ENCODE measurements around the gene HSH2D. TPM values are rescaled to one million over a fixed set of nuclear protein-coding genes. Genes with fewer than 3 reads are reported as not detected.
"Not testable (repeated sequence)": the region's sequence is repeated elsewhere in the genome, so short reads cannot be mapped to it uniquely, and the experiment has no call there.

Gene HSH2D
- total RNA-seq, 1 experiment from 2014 or later, result 0.07 TPM

DNA sequence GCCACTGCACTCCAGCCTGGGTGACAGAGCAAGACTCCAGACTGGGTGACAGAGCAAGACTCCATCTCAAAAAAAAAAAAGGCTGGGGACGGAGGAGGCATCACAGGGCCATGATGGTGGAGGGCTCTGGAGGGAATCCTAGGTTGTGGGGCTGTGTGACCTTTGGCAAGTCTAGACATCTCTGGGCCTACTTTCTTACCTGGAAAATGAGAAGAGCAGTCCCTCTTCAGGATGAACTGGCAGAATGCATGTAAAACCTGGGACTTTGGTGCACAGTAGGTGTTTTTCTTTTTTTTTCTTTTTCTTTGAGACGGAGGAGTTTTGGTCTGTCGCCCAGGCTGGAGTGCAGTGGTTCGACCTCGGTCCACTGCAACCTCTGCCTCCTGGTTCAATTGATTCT lies 16.2 kb downstream of the HSH2D start:
- DNase-seq, result no peak
- Histone ChIP-seq H3K4me3 (ENCODE audit: insufficient read depth, low read depth, low read length) (no peak overlapping the region), H3K36me3 (replicated peaks; ENCODE audit: control insufficient read depth, insufficient read depth, low read length) (no peaks in the 10 kb centered on the region), H3K27me3 (ENCODE audit: control insufficient read depth, insufficient read depth, low read length) (no peaks in the 10 kb centered on the region)

DNA sequence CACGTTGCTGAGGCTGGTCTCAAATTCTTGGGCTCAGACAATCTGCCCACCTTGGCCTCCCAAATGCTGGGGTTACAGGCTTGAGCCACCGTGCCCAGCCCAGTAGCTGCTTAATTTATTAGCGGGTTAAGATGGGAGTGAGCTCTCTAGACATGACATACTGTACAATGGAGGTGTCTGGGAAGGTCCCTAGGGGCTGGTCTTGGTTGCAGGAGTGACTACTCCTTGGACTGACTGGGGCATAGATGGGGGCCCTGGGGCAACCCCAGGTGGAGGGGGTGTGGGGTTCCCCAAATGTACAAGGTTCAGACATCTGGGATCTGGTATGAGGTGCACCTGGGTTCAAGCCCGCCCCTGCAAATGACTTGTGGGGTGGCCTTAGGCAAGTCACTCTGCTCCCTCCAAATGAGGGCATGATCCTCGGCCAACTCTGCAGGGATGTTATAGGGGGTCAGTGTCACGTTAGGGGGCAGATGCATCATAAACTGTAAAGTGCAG lies 17.0 kb downstream of the HSH2D start:
- Histone ChIP-seq H3K4me3 (ENCODE audit: insufficient read depth, low read depth, low read length) (no peak overlapping the region), H3K27me3 (ENCODE audit: control insufficient read depth, insufficient read depth, low read length) (no peaks in the 10 kb centered on the region), H3K36me3 (replicated peaks; ENCODE audit: control insufficient read depth, insufficient read depth, low read length) (no peaks in the 10 kb centered on the region)
- DNase-seq, result no peak

DNA sequence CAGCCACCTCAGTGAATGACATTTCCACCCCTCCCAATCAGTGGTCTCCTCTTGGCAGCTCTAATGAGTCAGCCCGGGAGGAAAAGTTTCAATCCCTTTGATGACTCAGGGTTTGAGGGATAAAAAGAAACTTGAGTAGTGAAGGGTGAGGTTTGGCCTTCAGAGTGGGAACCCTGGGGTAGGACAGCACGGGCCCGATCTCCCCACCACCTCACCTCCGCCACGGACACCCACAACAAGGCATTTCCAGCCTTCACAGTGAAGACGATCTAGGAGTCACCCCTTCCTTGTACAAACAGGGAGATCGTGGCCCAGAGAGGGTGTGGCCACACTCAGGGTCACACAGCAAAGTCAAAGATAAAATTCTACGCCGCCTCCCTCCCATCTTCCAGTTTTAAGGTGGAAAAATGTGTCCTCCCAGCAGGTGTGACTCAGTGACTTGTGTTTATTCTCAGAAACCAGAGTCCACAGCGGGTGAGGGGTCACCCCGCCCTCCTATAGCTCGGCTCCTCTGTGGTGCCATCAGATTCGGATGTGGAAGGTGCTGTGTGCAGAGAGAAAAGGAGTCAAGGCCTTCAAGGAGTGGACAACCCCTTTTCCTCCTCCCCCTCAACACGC lies 17.6 kb downstream of the HSH2D start:
- Histone ChIP-seq H3K4me3 (ENCODE audit: insufficient read depth, low read depth, low read length) (no peak overlapping the region), H3K27me3 (ENCODE audit: control insufficient read depth, insufficient read depth, low read length) (no peaks in the 10 kb centered on the region), H3K36me3 (replicated peaks; ENCODE audit: control insufficient read depth, insufficient read depth, low read length) (no peaks in the 10 kb centered on the region)
- no peak for DNase-seq

DNA sequence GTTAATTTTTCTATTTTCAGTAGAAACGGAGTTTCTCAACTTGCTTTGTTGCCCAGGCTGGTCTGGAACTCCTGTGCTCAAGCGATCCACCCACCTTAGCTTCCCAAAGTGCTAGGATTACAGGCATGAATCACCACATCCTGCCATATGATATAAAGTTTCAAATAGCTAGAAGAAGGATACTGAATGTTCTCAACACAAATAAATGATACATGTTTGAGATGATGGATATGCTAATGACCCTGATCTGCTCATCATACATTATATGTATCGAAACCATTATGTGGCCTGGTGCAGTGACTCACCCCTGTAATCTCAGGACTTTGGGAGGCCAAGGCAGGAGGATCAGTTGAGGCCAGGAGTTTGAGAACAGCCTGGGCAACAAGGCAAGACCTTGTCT lies 18.4 kb downstream of the HSH2D start:
- Histone ChIP-seq H3K36me3 (replicated peaks; ENCODE audit: control insufficient read depth, insufficient read depth, low read length) (no peaks in the 10 kb centered on the region), H3K27me3 (ENCODE audit: control insufficient read depth, insufficient read depth, low read length) (no peaks in the 10 kb centered on the region), H3K4me3 (ENCODE audit: insufficient read depth, low read depth, low read length) (no peak overlapping the region)
- DNase-seq, result no peak

DNA sequence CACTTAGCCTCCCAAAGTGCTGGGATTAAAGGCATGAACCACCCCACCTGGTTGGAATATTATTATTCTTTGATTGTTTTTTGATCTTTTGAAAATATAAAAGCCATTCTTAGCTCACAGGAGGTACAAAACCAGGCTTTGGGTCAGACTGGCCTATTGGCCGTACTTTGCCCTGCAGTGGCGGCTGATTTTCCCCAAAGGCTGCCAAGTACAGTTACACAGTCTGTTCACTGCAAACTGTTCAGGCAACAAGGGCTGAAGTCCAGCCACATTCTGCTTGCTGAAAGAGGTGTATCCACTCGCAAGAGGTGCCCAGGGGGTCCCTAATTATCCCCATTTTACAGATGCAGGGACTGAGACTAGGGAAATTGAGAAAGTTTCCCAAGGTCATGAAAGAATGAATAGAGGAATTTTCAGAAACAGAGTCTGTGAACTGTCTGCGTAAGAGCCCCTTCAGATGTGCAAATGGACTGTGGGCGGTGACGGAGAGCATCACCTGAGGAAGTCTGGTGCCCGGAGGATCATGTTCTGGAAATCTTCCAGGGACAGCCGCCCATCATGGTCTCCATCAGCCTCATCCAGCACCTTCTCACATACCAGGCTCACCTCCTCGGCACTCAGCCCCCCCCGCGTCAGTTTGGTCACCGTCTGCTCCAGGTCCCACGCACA lies 20.9 kb downstream of the HSH2D start:
- DNase-seq, result no peak
- Histone ChIP-seq H3K4me3 (ENCODE audit: insufficient read depth, low read depth, low read length) (no peak overlapping the region), H3K27me3 (ENCODE audit: control insufficient read depth, insufficient read depth, low read length) (no peaks in the 10 kb centered on the region), H3K36me3 (replicated peaks; ENCODE audit: control insufficient read depth, insufficient read depth, low read length) (no peaks in the 10 kb centered on the region)

DNA sequence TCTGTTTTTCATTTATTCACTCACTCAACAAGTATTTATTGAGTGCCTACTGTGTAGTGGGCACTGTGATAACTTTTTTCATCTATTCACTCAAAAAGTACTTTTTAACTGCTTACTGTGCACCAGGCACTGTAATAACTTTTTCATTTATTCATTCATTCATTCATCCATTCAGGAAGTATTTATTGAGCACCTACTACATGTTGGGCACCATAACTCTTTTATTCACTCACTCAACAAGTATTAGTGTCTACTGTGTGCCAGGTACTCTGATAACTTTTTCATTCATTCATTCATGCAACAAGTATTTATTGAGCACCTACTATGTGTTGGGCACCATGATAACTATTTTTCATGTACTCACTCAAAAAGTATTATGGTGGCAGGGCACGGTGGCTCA lies 22.9 kb downstream of the HSH2D start:
- no peaks in the 10 kb centered on the region for H3K27me3 ChIP-seq (ENCODE audit: control insufficient read depth, insufficient read depth, low read length)
- no peaks in the 10 kb centered on the region for H3K36me3 ChIP-seq (replicated peaks; ENCODE audit: control insufficient read depth, insufficient read depth, low read length)
- no peak overlapping the region for H3K4me3 ChIP-seq (ENCODE audit: insufficient read depth, low read depth, low read length)
- DNase-seq, result no peak

DNA sequence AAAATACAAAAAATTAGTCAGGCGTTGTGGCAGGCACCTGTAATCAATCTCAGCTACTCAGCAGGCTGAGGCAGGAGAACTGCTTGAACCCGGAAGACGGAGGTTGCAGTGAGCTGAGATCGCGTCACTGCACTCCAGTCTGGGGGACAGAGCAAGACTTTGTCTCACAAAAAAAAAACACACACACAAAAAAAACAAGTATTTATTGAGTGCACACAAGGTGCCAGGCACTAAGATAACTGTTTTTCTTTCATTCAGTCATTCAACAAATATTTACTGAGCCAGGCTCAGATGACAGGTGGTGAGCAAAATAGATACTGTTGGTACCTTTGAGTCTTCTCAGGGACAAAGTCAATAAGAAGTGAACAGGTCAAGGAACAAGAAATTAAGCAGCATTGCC lies 23.6 kb downstream of the HSH2D start:
- no peak for DNase-seq
- no peaks in the 10 kb centered on the region for H3K36me3 ChIP-seq (replicated peaks; ENCODE audit: control insufficient read depth, insufficient read depth, low read length)
- no peaks in the 10 kb centered on the region for H3K27me3 ChIP-seq (ENCODE audit: control insufficient read depth, insufficient read depth, low read length)
- H3K4me3 ChIP-seq (ENCODE audit: insufficient read depth, low read depth, low read length), result no peak overlapping the region

DNA sequence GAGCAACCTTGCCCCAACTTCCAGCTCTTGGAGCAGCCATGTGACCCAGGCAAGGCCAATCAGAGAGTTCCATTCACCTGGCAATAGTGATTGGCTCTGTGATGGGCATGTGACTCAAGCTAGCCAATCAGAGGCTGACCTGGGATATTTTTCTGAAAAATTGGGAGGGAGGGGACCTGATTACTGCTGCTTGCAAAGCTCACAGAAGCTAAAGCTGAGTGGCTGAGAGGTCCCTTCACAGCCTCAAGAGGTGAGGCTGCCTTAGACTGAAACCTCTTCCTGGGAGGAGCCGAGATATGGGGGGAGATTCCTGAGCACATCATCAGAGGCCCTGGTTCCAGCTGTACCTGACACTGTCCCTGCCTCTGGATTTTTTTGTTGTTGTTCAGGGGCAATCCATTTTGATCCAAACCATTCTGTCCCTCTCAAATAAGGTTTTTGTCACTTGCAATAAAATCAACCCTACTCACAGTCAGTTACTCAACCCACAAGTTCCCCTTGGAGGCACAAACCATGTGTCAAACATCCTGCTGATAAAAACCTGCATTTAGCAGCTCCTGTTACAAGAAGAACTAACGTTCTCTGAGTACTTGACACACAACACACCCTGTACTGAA lies 25.1 kb downstream of the HSH2D start:
- no peak for DNase-seq
- Histone ChIP-seq H3K27me3 (ENCODE audit: control insufficient read depth, insufficient read depth, low read length) (no peaks in the 10 kb centered on the region), H3K4me3 (ENCODE audit: insufficient read depth, low read depth, low read length) (no peak overlapping the region), H3K36me3 (replicated peaks; ENCODE audit: control insufficient read depth, insufficient read depth, low read length) (no peaks in the 10 kb centered on the region)

DNA sequence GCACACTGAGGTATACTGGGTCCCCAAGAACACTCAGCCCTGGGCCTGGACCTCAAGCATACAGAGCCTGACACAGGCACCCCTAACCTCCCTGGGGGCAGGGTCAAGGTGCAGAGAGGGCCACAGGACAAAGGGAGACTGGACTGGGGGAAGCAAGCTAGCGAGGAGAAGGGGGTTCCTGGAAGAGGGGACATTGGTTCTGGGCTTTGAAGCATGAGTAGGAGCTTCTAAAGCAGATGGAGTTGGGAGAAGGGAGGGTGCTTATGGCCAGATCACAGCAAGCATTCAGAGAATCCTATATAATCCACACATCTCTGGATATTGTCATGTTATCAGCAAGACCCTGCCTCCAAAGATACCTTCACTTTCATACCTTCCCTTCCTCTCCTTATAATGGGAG lies 26.6 kb downstream of the HSH2D start:
- Histone ChIP-seq H3K4me3 (ENCODE audit: insufficient read depth, low read depth, low read length) (no peak overlapping the region), H3K36me3 (replicated peaks; ENCODE audit: control insufficient read depth, insufficient read depth, low read length) (no peaks in the 10 kb centered on the region), H3K27me3 (ENCODE audit: control insufficient read depth, insufficient read depth, low read length) (no peaks in the 10 kb centered on the region)
- no peak for DNase-seq

DNA sequence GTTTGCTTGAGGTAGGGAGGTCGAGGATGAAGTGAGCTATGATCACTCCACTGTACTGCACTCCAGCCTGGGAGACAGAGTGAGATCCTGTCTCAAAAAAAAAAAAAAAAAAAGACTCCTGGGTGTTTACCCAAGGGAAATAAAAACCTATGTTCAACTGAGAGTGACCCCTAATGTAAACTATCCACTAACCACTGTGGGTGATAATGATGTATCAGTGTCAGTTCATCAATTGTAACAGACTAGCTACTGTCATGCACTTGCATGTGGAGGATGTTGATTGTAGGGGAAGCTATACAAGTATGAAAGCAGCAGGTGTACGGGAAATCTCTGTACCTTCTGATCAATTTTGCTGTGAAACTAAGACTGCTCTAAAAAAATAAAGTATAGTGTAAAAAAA lies 32.5 kb downstream of the HSH2D start:
- Histone ChIP-seq H3K27me3 (ENCODE audit: control insufficient read depth, insufficient read depth, low read length) (no peaks in the 10 kb centered on the region), H3K4me3 (ENCODE audit: insufficient read depth, low read depth, low read length) (no peak overlapping the region), H3K36me3 (replicated peaks; ENCODE audit: control insufficient read depth, insufficient read depth, low read length) (no peaks in the 10 kb centered on the region)
- no peak for DNase-seq

DNA sequence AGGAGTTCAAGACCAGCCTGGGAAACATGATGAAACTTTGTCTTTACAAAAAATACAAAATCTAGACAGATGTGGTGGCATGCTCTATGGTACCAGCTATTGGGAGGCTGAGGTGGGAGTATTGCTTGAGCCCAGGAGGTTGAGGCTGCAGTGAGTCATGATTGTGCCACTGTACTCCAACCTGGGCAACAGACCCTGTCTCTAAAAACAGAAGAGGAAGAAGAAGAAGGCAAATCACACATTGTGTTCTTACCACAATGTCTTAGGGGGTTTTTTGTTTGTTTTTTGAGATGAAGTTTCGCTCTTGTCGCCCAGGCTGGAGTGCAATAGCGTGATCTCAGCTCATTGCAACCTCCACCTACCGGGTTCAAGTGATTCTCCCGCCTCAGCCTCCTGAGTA lies 35.4 kb downstream of the HSH2D start:
- H3K4me3 ChIP-seq (ENCODE audit: insufficient read depth, low read depth, low read length); DNase-seq; H3K27me3 ChIP-seq (ENCODE audit: control insufficient read depth, insufficient read depth, low read length); H3K36me3 ChIP-seq (replicated peaks; ENCODE audit: control insufficient read depth, insufficient read depth, low read length): not testable (repeated sequence)

DNA sequence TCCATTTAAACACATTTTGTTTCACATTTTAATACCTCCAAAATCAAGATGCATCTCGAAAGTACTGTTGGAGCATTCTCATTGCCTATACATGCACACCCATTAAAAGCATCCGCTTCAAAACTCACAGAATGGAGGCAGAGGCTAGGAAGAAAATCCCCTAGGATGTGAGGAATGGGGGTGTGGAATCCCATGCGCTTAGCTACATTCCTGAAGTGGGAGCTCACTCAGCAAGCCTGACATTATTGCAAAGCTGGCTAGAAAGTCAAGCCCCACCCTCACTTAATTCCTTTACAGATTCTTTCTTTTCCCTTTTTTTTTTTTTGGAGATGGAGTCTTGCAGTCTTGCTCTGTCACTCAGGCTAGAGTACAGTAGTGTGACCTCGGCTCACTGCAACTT lies 37.1 kb downstream of the HSH2D start:
- no peaks in the 10 kb centered on the region for H3K36me3 ChIP-seq (replicated peaks; ENCODE audit: control insufficient read depth, insufficient read depth, low read length)
- no peak for DNase-seq
- no peaks in the 10 kb centered on the region for H3K27me3 ChIP-seq (ENCODE audit: control insufficient read depth, insufficient read depth, low read length)
- H3K4me3 ChIP-seq (ENCODE audit: insufficient read depth, low read depth, low read length), result no peak overlapping the region

DNA sequence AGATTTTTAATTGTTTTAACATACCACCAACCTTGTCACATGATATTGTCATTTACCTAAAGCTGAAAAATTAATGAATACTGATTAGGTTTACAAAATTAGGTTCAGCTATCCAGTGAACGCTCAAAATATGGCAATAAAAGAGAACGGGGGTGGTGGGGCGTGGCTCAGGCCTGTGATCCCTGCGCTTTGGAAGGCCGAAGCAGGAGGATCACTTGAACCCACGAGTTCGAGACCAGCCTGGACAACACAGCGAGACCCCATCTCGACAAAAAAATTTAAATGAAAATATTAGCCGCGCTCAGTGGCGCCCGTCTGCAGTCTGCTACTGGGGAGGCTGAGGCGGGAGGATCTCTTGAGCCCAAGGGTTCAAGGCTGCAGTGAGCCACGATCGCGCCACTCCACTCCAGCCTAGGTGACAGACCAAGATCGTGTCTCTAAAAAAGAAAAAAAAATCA lies 41.2 kb downstream of the HSH2D start:
- DNase-seq, result no peak
- Histone ChIP-seq H3K36me3 (replicated peaks; ENCODE audit: control insufficient read depth, insufficient read depth, low read length) (peaks cover 8% of the 10 kb centered on the region), H3K4me3 (ENCODE audit: insufficient read depth, low read depth, low read length) (peak overlapping the region; percentile 23; the same call in 1 of the 2 replicates), H3K27me3 (ENCODE audit: control insufficient read depth, insufficient read depth, low read length) (no peaks in the 10 kb centered on the region)

DNA sequence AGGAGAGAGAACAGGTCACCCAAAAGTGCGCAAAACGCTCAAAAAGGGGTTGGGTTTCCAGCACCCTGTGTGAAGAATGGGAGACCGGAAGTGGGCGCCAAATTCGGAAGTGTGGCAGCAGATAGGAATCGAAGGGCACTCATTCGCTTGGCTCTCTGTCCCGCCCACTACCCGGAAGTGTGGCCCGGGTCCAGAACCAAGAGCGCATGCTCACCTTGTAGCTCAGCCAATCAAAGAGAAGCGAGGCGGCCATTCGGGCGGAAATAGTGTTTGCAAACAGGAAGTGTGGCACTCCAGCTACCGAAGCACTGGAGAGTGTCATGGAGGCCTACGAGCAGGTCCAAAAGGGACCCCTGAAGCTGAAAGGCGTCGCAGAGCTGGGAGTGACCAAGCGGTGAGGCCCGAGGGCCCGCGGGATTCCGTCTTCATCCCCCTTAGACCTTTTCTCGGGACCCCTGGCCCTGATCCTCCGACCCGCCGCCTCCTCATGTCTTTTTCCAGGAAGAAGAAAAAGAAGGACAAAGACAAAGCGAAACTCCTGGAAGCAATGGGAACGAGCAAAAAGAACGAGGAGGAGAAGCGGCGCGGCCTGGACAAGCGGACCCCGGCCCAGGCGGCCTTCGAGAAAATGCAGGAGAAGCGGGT lies 41.8 kb downstream of the HSH2D start, which contains the start of gene FAM32A:
Gene FAM32A, plus strand, starts transcription at position 288 of the 645 bp plus-strand sequence. Its CDS starts 33 bp downstream, at position 321.
- peak; percentile 100 for DNase-seq
- peak within 1 kb of the TSS; percentile 89 for H3K4me3 ChIP-seq (ENCODE audit: insufficient read depth, low read depth, low read length)
- no peaks in the 10 kb centered on the region for H3K27me3 ChIP-seq (ENCODE audit: control insufficient read depth, insufficient read depth, low read length)
- H3K36me3 ChIP-seq (replicated peaks; ENCODE audit: control insufficient read depth, insufficient read depth, low read length), result peaks cover 13% of the 10 kb centered on the region

DNA sequence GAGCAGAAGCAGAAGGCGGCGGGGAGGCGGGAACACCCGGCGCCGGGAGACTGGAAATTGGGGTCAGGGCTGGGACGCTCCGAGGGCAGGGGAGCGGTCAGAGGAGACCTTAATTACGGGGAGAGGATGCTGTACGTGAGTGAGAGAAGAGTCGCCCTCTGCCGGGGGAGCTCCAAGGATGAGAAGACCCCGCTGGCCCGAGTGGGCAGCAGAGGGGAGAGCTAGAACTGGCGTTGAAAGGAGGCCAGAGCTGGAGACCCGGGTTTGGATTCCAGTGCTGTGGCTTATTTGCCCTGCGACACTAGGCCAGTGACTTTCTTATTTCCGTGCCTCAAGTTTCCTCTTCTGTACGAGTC lies 42.3 kb downstream of the HSH2D start:
- peak overlapping the region; percentile 89 for H3K4me3 ChIP-seq (ENCODE audit: insufficient read depth, low read depth, low read length)
- H3K36me3 ChIP-seq (replicated peaks; ENCODE audit: control insufficient read depth, insufficient read depth, low read length), result peaks cover 16% of the 10 kb centered on the region
- DNase-seq, result peak; percentile 87
- H3K27me3 ChIP-seq (ENCODE audit: control insufficient read depth, insufficient read depth, low read length), result no peaks in the 10 kb centered on the region
